ENCODE results near the gene DPM3. TPM values are rescaled to one million over a fixed set of nuclear protein-coding genes. Genes with fewer than 3 reads are reported as not detected.

DPM3 gene
- total and polyA plus RNA-seq, 2 experiments from 2014 or later, result 13.6 to 71.4 TPM

DNA sequence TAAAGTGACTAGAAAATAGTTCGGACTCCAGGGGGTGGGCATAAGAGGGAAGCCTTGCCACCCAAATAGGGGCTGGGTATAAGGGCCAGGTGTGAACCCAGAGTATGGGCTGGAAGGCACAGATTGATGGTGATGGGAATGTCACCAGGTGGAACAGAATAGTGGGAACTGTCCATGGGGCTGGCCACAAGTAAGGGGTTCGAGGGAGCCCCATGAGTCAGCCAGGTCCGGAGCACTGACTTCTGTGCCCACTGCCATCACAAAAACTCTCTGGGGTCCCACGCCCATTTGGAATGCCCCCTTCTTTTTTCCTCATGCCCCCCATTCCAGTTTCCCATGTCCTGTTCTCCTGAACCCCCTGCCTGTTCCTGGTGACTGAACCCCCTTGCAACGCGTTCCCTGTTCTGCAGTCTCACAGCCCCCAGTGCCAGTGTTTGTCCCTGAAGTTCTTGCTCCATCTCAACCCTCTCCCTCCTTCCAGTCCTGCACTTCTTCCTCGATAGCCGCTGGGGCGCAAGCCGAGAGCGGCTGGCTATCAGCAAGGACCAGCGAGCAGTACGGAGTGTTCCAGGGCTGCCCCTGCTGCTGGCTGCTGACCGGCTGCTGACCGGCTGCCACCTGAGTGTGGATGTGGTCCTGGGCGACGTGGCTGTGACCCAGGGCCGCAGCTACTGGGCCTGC is 41.2 kb upstream of the DPM3 start:
- Histone ChIP-seq H3K4me3 (no peak overlapping the region), H3K4me2 (no peak overlapping the region), H3K9me2 (ENCODE audit: insufficient read depth) (no peaks in the 10 kb centered on the region), H4K20me1 (replicated peaks; ENCODE audit: insufficient read depth) (no peaks in the 10 kb centered on the region), H2AFZ (no peak overlapping the region), H3K4me1 (ENCODE audit: insufficient read depth) (peaks cover 14% of the 10 kb centered on the region; the same call in 1 of the 2 replicates), H3K36me3 (ENCODE audit: insufficient read depth) (peaks cover 20% of the 10 kb centered on the region; the same call in 1 of the 2 replicates), H3K79me2 (replicated peaks; ENCODE audit: insufficient read depth) (no peaks in the 10 kb centered on the region), H3K27me3 (ENCODE audit: insufficient read depth) (no peaks in the 10 kb centered on the region), H3K27ac (ENCODE audit: low read depth) (no peak overlapping the region), H3F3A (replicated peaks; ENCODE audit: low read depth) (no peaks in the 10 kb centered on the region)
- H3K9me3 Mint-ChIP-seq, result no peaks in the 10 kb centered on the region
- no peak overlapping the region for H3K4me3 Mint-ChIP-seq
- H3K27ac Mint-ChIP-seq, result no peak overlapping the region
- peaks cover 18% of the 10 kb centered on the region for H3K4me1 Mint-ChIP-seq
- TF ChIP-seq STAT1 (IDR thresholded peaks at IDR 0.05; ENCODE audit: unreplicated experiment) (no peak), POLR2AphosphoS5 (IDR thresholded peaks at IDR 0.05; ENCODE audit: low read depth) (no peak), CREB1 (CRISPR knock-in tag; IDR thresholded peaks at IDR 0.05; ENCODE audit: low read depth) (no peak)
- TF ChIP-seq, protein P1, sequence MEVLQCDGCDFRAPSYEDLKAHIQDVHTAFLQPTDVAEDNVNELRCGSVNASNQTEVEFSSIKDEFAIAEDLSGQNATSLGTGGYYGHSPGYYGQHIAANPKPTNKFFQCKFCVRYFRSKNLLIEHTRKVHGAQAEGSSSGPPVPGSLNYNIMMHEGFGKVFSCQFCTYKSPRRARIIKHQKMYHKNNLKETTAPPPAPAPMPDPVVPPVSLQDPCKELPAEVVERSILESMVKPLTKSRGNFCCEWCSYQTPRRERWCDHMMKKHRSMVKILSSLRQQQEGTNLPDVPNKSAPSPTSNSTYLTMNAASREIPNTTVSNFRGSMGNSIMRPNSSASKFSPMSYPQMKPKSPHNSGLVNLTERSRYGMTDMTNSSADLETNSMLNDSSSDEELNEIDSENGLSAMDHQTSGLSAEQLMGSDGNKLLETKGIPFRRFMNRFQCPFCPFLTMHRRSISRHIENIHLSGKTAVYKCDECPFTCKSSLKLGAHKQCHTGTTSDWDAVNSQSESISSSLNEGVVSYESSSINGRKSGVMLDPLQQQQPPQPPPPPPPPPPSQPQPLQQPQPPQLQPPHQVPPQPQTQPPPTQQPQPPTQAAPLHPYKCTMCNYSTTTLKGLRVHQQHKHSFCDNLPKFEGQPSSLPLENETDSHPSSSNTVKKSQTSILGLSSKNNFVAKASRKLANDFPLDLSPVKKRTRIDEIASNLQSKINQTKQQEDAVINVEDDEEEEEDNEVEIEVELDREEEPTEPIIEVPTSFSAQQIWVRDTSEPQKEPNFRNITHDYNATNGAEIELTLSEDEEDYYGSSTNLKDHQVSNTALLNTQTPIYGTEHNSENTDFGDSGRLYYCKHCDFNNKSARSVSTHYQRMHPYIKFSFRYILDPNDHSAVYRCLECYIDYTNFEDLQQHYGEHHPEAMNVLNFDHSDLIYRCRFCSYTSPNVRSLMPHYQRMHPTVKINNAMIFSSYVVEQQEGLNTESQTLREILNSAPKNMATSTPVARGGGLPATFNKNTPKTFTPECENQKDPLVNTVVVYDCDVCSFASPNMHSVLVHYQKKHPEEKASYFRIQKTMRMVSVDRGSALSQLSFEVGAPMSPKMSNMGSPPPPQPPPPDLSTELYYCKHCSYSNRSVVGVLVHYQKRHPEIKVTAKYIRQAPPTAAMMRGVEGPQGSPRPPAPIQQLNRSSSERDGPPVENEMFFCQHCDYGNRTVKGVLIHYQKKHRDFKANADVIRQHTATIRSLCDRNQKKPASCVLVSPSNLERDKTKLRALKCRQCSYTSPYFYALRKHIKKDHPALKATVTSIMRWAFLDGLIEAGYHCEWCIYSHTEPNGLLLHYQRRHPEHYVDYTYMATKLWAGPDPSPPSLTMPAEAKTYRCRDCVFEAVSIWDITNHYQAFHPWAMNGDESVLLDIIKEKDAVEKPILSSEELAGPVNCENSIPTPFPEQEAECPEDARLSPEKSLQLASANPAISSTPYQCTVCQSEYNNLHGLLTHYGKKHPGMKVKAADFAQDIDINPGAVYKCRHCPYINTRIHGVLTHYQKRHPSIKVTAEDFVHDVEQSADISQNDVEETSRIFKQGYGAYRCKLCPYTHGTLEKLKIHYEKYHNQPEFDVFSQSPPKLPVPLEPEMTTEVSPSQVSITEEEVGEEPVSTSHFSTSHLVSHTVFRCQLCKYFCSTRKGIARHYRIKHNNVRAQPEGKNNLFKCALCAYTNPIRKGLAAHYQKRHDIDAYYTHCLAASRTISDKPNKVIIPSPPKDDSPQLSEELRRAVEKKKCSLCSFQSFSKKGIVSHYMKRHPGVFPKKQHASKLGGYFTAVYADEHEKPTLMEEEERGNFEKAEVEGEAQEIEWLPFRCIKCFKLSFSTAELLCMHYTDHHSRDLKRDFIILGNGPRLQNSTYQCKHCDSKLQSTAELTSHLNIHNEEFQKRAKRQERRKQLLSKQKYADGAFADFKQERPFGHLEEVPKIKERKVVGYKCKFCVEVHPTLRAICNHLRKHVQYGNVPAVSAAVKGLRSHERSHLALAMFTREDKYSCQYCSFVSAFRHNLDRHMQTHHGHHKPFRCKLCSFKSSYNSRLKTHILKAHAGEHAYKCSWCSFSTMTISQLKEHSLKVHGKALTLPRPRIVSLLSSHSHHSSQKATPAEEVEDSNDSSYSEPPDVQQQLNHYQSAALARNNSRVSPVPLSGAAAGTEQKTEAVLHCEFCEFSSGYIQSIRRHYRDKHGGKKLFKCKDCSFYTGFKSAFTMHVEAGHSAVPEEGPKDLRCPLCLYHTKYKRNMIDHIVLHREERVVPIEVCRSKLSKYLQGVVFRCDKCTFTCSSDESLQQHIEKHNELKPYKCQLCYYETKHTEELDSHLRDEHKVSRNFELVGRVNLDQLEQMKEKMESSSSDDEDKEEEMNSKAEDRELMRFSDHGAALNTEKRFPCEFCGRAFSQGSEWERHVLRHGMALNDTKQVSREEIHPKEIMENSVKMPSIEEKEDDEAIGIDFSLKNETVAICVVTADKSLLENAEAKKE (CRISPR knock-in tag; IDR thresholded peaks at IDR 0.05), result no peak
- H3K27me3 Mint-ChIP-seq (ENCODE audit: insufficient read depth, low read depth, poor library complexity), result peaks cover 10% of the 10 kb centered on the region
- H3K36me3 Mint-ChIP-seq (ENCODE audit: low read depth), result peaks cover 54% of the 10 kb centered on the region
- DNase-seq (ENCODE audit: low spot score) (no peak), ATAC-seq (no peak)
